Smooth muscle cell (in vitro differentiated cells): ENCODE measurements around the gene CXCL11. TPM values are rescaled to one million over a fixed set of nuclear protein-coding genes. Genes with fewer than 3 reads are reported as not detected.

Experiments used
- DNase-seq: peaks from one replicate; lab custom pipeline; 2025; ENCODE audit not compliant: unreplicated experiment; lab: John Stamatoyannopoulos, UW
- H2AFZ ChIP-seq: fragments of 200-600 bp; sonication (generic); 2 replicates; pipeline ENCODE4 v1.6.0; 2016; ENCODE audit warnings: antibody characterized with exemption, low read depth, mild to moderate bottlenecking
- H3F3A ChIP-seq: fragments of 200-600 bp; sonication (generic); 2 replicates; pipeline ENCODE4 v1.6.0; 2017; ENCODE audit warnings: antibody characterized with exemption, low read depth
- H3K27ac ChIP-seq: fragments of 200-600 bp; sonication (generic); 2 replicates; pipeline ENCODE4 v1.5.1; 2016; ENCODE audit warnings: low read depth, mild to moderate bottlenecking
- H3K27me3 ChIP-seq: fragments of 200-600 bp; sonication (generic); 2 replicates; pipeline ENCODE4 v1.6.1; 2016; ENCODE audit warnings: low read depth, mild to moderate bottlenecking
- H3K36me3 ChIP-seq: fragments of 200-600 bp; sonication (generic); 2 replicates; pipeline ENCODE4 v1.5.1; 2016; ENCODE audit warnings: low read depth
- H3K4me1 ChIP-seq: fragments of 200-600 bp; sonication (generic); 2 replicates; pipeline ENCODE4 v1.5.1; 2016; ENCODE audit warnings: low read depth
- H3K4me2 ChIP-seq: fragments of 200-600 bp; sonication (generic); 2 replicates; pipeline ENCODE4 v1.6.0; 2016; ENCODE audit warnings: mild to moderate bottlenecking
- H3K4me3 ChIP-seq: fragments of 200-600 bp; sonication (generic); 2 replicates; pipeline ENCODE4 v1.5.1; 2016; ENCODE audit warnings: mild to moderate bottlenecking
- H3K79me2 ChIP-seq: fragments of 200-600 bp; sonication (generic); 2 replicates; pipeline ENCODE4 v1.6.0; 2016; ENCODE audit warnings: low read depth, mild to moderate bottlenecking
- H3K9ac ChIP-seq: fragments of 200-600 bp; sonication (generic); 2 replicates; pipeline ENCODE4 v1.6.0; 2016; ENCODE audit warnings: low read depth
- H3K9me3 ChIP-seq: fragments of 200-600 bp; sonication (generic); replicated peaks from 2 replicates; pipeline ENCODE4 v1.5.1; 2016; ENCODE audit warnings: low read depth
- H4K20me1 ChIP-seq: fragments of 200-600 bp; sonication (generic); 2 replicates; pipeline ENCODE4 v1.6.0; 2016; ENCODE audit warnings: low read depth
- CTCF ChIP-seq: fragments of 200-600 bp; sonication (generic); IDR thresholded peaks from 2 replicates; pipeline ENCODE4 v1.5.1; 2017; ENCODE audit warnings: borderline replicate concordance, mild to moderate bottlenecking, antibody characterized with exemption; ENCODE audit not compliant: insufficient read depth, poor library complexity, severe bottlenecking
- WGBS: methylation state at CpG from one replicate; pipeline ENCODE4 v1.1.7; 2016; ENCODE audit warnings: low lambda C conversion rate; 5-methylcytosine and 5-hydroxymethylcytosine counted together
- polyA plus RNA-seq: library from polyadenylated mRNA; unstranded; fragments of >200 nt; fragmentation: Nextera tagmentation; extraction: Ambion mirVana; gene quantifications from 2 replicates; pipeline ENCODE4 v1.2.1, GENCODE V29; 2016
- total RNA-seq: library from RNA; depleted of rRNA; stranded (reverse); fragments of >200 nt; gene quantifications from 2 replicates; pipeline ENCODE4 v1.2.3, GENCODE V29; 2014

Gene CXCL11
- total and polyA plus RNA-seq, 2 experiments from 2014 or later = not detected

- Histone ChIP-seq H4K20me1 (no peaks in the 10 kb centered on the region), H3F3A (peaks cover 6% of the 10 kb centered on the region), H3K9me3 (no peaks in the 10 kb centered on the region), H3K27ac (peak overlapping the region; percentile 97), H3K4me3 (no peak overlapping the region), H3K36me3 (no peaks in the 10 kb centered on the region), H3K4me2 (peak overlapping the region; percentile 76), H3K79me2 (no peaks in the 10 kb centered on the region), H3K27me3 (no peaks in the 10 kb centered on the region), H2AFZ (peak overlapping the region; percentile 70), H3K9ac (peak overlapping the region; percentile 82), H3K4me1 (peaks cover 10% of the 10 kb centered on the region)
- 97% methylated on average over 31 of the region's 31 CpGs for WGBS
- TF ChIP-seq CTCF = no peak
- DNase-seq = no peak
These were observed 24.7 kb downstream of the CXCL11 start for GRCh38 chr4:76011018-76011670.

- Histone ChIP-seq H4K20me1 (no peaks in the 10 kb centered on the region), H3K27me3 (no peaks in the 10 kb centered on the region), H3F3A (peaks cover 6% of the 10 kb centered on the region), H3K79me2 (no peaks in the 10 kb centered on the region), H2AFZ (no peak overlapping the region), H3K4me2 (no peak overlapping the region), H3K9me3 (no peaks in the 10 kb centered on the region), H3K4me3 (no peak overlapping the region), H3K9ac (no peak overlapping the region), H3K4me1 (peaks cover 10% of the 10 kb centered on the region), H3K36me3 (no peaks in the 10 kb centered on the region), H3K27ac (peak overlapping the region; percentile 97)
- TF ChIP-seq CTCF = no peak
- WGBS = 97% methylated on average over 13 of the region's 13 CpGs
- DNase-seq = no peak
These were observed 25.3 kb downstream of the CXCL11 start for GRCh38 chr4:76010576-76010975.

GRCh38 chr4:76009311-76009710, 26.6 kb downstream of the CXCL11 start:
- no peak overlapping the region for H3K27ac ChIP-seq
- no peak for TF ChIP-seq CTCF
- WGBS = 89% methylated on average over 5 of the region's 5 CpGs
- H3K9ac ChIP-seq = no peak overlapping the region
- H3K4me1 ChIP-seq = peaks cover 10% of the 10 kb centered on the region
- no peaks in the 10 kb centered on the region for H3K36me3 ChIP-seq
- H3K27me3 ChIP-seq = no peaks in the 10 kb centered on the region
- H2AFZ ChIP-seq = no peak overlapping the region
- peaks cover 6% of the 10 kb centered on the region for H3F3A ChIP-seq
- H3K4me3 ChIP-seq = no peak overlapping the region
- no peak overlapping the region for H3K4me2 ChIP-seq
- no peak for DNase-seq
- H3K79me2 ChIP-seq = no peaks in the 10 kb centered on the region
- H4K20me1 ChIP-seq = no peaks in the 10 kb centered on the region
- no peaks in the 10 kb centered on the region for H3K9me3 ChIP-seq

- Histone ChIP-seq H3K4me1 (peaks cover 1% of the 10 kb centered on the region), H3F3A (no peaks in the 10 kb centered on the region), H3K36me3 (no peaks in the 10 kb centered on the region), H3K9me3 (no peaks in the 10 kb centered on the region), H4K20me1 (no peaks in the 10 kb centered on the region), H3K27ac (no peak within 1 kb of the TSS), H3K4me3 (no peak within 1 kb of the TSS), H2AFZ (no peak within 1 kb of the TSS), H3K4me2 (no peak within 1 kb of the TSS), H3K27me3 (no peaks in the 10 kb centered on the region), H3K9ac (no peak within 1 kb of the TSS), H3K79me2 (no peaks in the 10 kb centered on the region)
- WGBS = 86% methylated on average over 1 of the region's 1 CpG
- DNase-seq = no peak
- TF ChIP-seq CTCF = no peak
These were observed 28.6 kb downstream of the CXCL11 start, which contains the start of gene CXCL9 for GRCh38 chr4:76007089-76007862. TSS of gene CXCL9 (minus strand) at chr4:76007509. CDS start at chr4:76007449, 60 bp downstream.
